8988T (cell line): ENCODE results near the gene ZC3H12A.
"Not testable (repeated sequence)": the region's sequence is repeated elsewhere in the genome, so short reads cannot be mapped to it uniquely, and the experiment has no call there.

Experiments
- DNase-seq: peaks from one replicate; pipeline ENCODE4 v3.0.0; 2011

Gene ZC3H12A

DNA sequence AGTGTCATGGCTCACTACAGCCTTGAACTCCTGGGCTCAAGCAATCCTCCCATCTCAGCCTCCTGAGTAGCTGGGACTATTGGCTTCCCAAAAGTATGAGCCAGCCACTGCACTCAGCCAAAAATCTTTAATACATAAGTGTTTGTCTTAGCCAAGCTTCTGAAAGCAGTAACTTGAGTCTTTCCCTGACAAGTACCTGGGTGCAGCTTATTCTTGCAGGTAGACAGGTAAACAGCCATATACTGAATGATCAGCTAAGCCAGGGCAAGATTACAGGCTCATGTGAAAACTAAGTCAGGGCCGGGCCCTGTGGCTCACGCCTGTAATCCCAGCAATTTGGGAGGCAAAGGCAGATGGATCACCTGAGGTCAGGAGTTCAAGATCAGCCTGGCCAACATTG, 32.4 kb downstream of the ZC3H12A start:
- no peak for DNase-seq

DNA sequence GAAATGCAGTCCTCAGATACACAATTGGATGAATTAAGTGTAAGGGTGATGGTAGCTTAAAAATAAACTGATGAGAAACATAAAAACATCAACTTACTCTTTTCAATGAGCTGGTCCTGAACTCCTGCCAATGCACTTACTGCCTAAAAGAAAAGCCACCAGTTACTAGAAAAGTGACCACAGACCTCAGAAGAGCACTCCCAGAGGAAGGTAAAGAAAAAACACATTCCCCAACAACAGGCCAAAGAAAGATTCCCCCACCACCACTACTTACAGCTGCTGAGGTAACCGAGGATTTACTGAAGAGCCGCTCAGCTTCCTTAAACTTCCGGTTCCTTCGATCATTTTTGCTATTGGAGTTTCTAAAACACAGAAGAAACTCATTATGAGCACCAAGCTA, 34.8 kb downstream of the ZC3H12A start:
- DNase-seq, result no peak

DNA sequence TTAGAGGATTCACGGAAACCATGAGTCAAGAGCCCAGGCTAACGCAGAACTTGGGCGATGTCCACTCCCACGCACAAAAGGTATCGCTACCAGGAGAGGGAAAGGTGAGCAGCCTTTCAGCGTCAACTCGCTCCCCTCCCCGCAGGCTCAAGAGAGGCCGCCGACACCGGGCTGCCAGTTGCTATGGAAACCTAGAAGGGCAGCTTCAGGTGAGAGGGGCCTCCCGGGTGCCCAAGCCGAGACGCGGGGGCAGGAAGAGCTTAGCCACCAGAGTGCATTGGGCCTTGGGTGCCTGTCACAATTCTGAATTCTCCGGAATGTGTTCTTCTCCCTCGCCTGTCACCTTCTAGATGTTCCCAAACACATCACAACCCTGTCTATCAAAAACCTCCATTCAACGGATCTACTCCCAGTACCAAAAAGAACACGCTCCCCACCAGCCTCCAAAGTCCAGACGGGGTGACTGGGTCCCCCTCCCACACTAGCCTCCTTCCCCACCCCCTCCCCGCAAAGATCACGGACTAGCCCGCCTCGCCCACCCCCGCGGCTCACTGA, 39.5 kb downstream of the ZC3H12A start:
- no peak for DNase-seq

DNA sequence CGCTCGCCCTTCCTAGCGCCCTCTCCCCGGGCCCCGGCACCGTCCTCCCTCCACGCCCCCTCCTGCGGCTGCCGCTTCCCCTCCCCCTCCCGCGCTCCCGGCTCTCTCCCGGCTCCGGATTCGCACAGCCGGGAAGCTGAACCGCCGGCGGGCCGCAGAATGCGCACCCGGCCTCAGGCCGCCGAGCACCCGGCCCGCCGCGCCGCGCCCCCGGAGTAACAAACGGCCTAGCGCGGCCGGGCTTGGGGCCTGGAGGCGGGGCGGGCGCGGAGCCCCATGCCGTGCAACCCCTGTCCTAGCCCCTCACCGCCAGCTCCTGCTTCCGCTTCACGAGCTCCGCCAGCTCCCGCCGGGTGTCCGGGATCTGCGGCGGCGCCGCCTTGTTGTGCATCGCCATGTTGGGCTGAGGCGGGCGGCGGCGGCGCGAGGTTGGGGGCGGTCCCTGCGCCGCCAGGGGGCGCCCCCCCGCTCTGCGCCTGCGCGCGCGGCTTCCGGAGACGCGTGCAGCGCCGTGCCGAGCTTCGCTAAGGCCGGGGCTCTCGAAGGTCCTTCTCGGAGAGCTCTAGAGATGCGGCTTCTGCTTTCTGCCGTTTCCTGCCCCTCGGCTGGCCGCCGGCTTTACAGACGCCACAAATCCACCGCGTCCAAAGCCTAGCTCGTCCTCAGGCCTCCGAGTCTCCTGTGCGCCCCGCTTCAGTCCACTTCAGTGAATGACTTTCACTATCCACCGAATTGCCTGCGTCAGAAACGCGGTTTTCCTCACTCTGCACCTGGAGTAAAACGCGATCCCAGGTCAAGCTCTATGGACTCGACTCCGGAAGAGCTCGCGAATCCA, 40.2 kb downstream of the ZC3H12A start, which contains the start of gene MEAF6:
MEAF6 (minus strand) TSS at position 417 of the 835 bp plus-strand sequence; CDS start at position 397, 20 bp downstream.
- DNase-seq, result peak; percentile 81

DNA sequence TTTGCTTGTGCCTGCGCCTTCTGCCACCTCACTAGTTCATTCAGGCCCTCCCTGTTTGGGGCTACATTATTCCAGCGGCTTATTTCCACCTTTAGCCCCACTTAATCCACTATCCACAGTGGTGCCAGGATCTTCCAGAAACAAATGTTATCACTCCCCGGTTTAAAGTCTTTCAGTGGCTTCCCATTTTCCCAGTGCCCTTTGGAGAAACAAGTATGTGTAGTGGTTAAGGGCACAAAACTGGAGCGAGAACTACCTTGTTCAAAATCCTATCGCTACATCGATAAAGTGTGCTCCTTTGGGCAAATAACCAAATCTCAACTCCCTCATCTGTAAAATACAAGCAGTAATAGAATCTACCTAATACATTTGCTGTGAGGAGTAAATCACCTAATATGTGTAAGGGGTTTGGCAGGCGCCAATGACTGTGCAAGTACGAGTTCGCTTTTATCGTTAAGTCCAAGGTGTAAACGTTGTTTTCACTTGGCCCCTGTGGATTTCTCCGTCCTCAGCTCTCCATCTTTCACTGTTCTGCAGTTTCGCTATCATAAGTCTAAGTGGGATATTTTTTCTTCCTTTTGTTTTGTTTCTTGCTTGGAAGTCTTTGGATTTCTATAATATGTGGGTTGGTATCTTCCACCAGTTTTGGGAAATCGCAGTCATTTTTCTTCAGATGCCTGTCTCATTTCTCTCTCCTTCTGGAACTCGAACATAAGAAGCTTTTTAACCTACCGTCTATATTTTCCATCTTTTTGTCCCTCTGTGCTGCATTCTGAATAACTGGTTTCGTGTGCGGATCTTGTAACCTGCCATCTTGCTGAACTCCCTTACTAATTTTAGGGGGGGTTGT, 41.0 kb downstream of the ZC3H12A start:
- DNase-seq, result no peak

DNA sequence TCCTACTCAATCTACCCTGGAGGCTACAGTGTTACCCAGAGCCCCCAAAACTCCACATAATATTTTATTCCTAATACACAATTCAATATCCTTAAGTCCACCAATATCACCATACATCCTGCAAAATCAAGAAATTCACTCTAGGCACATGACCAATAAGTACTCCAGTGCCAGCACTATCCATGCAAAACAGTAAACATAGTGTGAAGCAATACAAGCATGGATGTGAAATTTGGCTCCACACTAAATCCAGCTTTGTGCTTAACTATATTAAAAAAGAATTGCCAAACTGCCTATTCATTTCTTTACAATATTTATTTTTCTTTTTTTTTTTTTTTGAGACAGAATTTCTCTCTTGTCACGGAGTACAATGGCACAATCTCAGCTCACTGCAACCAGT, 43.2 kb downstream of the ZC3H12A start:
- no peak for DNase-seq

DNA sequence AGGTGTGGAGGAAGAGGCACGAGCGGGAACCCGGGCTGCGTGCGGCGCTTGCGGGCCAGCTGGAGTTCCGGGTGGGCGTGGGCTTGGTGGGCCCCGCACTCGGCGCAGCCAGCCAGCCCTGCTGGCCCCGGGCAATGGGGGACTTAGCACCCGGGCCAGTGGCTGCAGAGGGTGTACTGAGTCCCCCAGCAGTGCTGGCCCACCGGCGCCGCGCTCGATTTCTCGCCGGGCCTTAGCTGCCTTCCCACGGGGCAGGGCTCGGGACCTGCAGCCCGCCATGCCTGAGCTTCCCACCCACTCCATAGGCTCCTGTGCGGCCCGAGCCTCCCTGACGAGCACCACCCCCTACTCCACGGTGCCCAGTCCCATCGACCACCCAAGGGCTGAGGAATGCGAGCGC, 43.9 kb downstream of the ZC3H12A start:
- not testable (repeated sequence) for DNase-seq

DNA sequence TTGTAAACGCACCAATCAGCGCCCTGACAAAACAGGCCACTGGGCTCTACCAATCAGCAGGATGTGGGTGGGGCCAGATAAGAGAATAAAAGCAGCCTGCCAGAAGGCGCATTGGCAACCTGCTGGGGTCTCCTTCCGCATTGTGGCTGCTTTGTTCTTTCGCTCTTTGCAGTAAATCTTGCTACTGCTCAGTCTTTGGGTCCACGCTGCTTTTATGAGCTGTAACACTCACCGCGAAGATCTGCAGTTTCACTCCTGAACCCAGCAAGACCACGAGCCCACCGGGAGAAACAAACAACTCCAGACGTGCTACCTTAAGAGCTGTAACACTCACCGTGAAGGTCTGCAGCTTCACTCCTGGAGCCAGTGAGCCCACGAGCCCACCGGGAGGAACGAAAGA, 44.5 kb downstream of the ZC3H12A start:
- DNase-seq, result not testable (repeated sequence)

DNA sequence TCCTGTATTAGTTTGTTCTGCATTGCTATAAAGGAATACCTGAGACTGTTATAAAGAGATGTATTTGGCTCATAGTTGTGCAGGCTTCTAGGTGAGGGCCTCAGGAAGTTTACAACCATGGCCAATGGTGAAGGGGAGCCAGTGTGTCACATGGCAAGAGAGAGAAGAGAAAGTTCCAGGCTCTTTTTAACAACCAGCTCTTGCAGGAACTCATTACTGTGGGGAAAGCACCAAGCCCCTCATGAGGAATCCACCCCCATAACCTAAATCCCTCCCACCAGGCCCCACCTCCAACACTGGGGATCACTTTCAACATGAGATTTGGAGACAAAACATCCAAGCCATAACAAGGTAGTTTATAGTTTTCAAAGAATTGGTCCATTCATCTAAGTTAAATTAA, 45.2 kb downstream of the ZC3H12A start:
- DNase-seq, result no peak

DNA sequence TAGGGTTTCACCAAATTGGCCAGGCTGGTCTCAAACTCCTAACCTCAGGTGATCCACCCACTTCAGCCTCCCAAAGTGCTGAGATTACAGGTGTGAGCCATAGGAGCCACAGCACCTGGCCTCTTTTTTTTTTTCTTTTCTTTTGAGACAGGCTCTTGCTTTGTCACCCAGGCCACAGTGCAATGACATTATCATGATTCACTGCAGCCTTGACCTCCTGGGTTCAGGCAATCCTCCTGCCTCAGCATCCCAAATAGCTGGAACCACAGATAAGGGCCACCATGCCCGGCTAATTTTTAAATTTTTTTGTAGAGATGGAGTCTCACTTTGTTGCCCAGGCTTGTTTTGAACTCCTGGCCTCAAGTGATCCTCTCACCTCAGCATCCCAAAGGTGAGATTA, 55.5 kb downstream of the ZC3H12A start:
- not testable (repeated sequence) for DNase-seq

DNA sequence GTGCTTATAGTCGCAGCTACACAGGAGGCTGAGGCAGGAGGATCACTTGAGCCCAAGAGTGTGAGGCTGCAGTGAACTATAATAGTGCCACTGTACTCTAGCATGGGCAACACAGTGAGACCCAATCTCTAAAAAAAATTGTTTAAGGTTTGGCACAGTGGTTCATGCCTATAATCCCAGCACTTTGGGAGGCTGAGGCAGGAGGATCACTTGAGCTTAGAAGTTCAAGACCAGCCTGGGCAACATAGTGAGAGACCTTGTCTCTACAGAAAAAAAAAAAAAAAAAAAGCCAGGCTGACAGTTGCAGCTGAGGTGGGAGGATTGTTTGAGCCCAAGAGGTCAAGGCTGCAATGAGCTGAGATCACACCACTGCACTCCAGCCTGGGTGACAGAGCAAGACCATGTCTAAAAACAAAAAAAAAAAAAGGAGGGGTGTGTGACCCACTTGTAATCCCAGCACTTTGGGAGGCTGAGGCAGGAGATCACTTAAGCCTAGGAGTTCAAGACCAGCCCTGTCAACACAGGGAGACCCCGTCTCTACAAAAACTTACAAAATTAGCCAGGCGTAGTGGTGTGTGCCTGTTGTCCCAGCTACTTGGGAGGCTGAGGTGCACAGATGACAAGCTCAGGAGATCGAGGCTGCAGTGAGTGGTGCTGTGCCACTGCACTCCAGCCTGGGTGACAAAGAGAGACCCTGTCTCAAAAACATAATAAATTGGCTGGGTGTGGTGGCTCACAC, 58.2 kb downstream of the ZC3H12A start:
- not testable (repeated sequence) for DNase-seq

DNA sequence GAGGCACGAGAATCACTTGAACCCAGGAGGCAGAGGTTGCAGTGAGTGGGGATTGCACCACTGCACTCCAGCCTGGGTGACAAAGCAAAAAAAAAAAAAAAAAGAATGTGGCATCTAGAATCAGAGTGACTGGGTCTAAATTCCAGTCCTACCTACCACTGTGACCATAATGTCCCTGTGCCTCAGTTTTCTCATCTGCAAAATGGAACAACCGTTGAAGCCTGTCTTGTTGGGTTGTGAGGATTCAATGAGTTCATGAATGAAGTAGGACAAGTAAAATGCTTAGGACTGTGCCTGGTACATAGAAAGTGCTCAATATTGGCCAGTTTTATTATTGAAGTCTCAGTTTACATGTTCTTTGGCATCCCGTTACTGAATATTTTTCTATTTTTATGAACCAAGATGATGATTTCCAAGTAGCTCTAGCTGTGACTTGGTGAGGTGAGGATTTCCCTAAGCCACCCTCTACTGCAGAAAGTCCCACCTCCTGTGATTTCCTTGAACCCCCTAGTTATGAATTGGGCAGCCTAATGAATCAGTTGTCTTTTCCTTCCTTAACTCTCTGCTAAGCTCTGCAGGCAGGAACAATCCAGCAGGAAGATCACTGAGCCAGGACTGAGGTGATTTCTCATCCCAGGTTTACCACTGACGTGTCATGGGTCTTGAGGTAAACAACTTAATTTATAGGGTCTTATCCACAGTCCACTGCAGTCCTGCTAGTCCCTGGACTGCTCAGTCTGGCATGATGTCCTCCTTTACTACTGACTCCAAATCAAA, 59.1 kb downstream of the ZC3H12A start:
- no peak for DNase-seq
